Lower leg skin (tissue), 3 donors: ENCODE data around the gene PPP1R27.

Source experiments
- CTCF ChIP-seq, 3 donors: fragments of 450-650 bp; IDR thresholded peaks; one replicate each; pipeline ENCODE4 v1.5.1; 2016; ENCODE audit warnings: antibody characterized with exemption in 3 of 3, mild to moderate bottlenecking in 3 of 3, moderate library complexity in 2 of 3
- POLR2A ChIP-seq, 2 donors: fragments of 450-650 bp; IDR thresholded peaks; one replicate each; pipeline ENCODE4 v1.6.1; 2016 to 2017; ENCODE audit warnings: antibody characterized with exemption in 2 of 2, mild to moderate bottlenecking in 1 of 2, moderate library complexity in 1 of 2

- peak in 1 of 3 donors; percentile 67 for TF ChIP-seq CTCF (IDR thresholded peaks at IDR 0.05)
- TF ChIP-seq POLR2A (IDR thresholded peaks at IDR 0.05), result no peak
Observed at GRCh38 chr17:81821603-81822311, 13.1 kb downstream of the PPP1R27 start.
